H9 (cell line): ENCODE results near the gene KLF6. TPM values are rescaled to one million over a fixed set of nuclear protein-coding genes. Genes with fewer than 3 reads are reported as not detected.

Source experiments
- DNase-seq: peaks from one replicate; pipeline ENCODE4 v3.0.0-alpha.2; 2017
- H2AFZ ChIP-seq: one replicate; pipeline ENCODE4 v1.6.1; 2013; ENCODE audit warnings: mild to moderate bottlenecking, low read length, control low read depth, moderate library complexity
- H2AK5ac ChIP-seq: 2 replicates; pipeline ENCODE4 v1.6.1; 2013; ENCODE audit warnings: low read length, control low read depth, mixed read lengths; ENCODE audit not compliant: insufficient read length
- H2BK120ac ChIP-seq: one replicate; pipeline ENCODE4 v1.6.1; 2013; ENCODE audit warnings: low read depth, mild to moderate bottlenecking, low read length, control low read depth, inconsistent platforms; ENCODE audit not compliant: poor library complexity, severe bottlenecking
- H2BK12ac ChIP-seq: 2 replicates; pipeline ENCODE4 v1.6.1; 2013; ENCODE audit warnings: low read length, control low read depth, mixed read lengths, low read depth; ENCODE audit not compliant: insufficient read length
- H2BK15ac ChIP-seq: 2 replicates; pipeline ENCODE4 v1.6.1; 2013; ENCODE audit warnings: low read depth, low read length, control low read depth
- H2BK20ac ChIP-seq: one replicate; pipeline ENCODE4 v1.6.1; 2013; ENCODE audit warnings: low read depth, mild to moderate bottlenecking, low read length, control low read depth, inconsistent platforms; ENCODE audit not compliant: poor library complexity, severe bottlenecking
- H2BK5ac ChIP-seq: 2 replicates; pipeline ENCODE4 v1.6.1; 2013; ENCODE audit warnings: low read length, control low read depth, mixed read lengths; ENCODE audit not compliant: insufficient read length
- H3K14ac ChIP-seq: 2 replicates; pipeline ENCODE4 v1.6.1; 2013; ENCODE audit warnings: low read length, control low read depth; ENCODE audit not compliant: insufficient read depth
- H3K18ac ChIP-seq: 2 replicates; pipeline ENCODE4 v1.6.1; 2013; ENCODE audit warnings: low read depth, mild to moderate bottlenecking, mixed read lengths, low read length, control low read depth; ENCODE audit not compliant: insufficient read length
- H3K23ac ChIP-seq: 2 replicates; pipeline ENCODE4 v1.6.1; 2013; ENCODE audit warnings: low read length, control low read depth, mixed read lengths, low read depth; ENCODE audit not compliant: insufficient read length
- H3K23me2 ChIP-seq: 2 replicates; pipeline ENCODE4 v1.6.1; 2013; ENCODE audit warnings: low read depth, mild to moderate bottlenecking, mixed read lengths, low read length, control low read depth; ENCODE audit not compliant: insufficient read length, poor library complexity, severe bottlenecking
- H3K27ac ChIP-seq: 2 replicates; pipeline ENCODE4 v1.5.1; 2013; ENCODE audit warnings: low read length, control low read depth, mixed read lengths, low read depth; ENCODE audit not compliant: insufficient read length
- H3K27me3 ChIP-seq: 2 replicates; pipeline ENCODE4 v1.6.1; 2013; ENCODE audit warnings: low read length, control low read depth, inconsistent platforms; ENCODE audit not compliant: insufficient read depth
- H3K4ac ChIP-seq: 2 replicates; pipeline ENCODE4 v1.6.1; 2013; ENCODE audit warnings: low read depth, mild to moderate bottlenecking, control low read depth, inconsistent platforms, low read length, moderate library complexity
- H3K4me1 ChIP-seq: 2 replicates; pipeline ENCODE4 v1.6.1; 2013; ENCODE audit warnings: low read length, control low read depth, inconsistent platforms; ENCODE audit not compliant: insufficient read depth
- H3K4me2 ChIP-seq: 2 replicates; pipeline ENCODE4 v1.6.1; 2013; ENCODE audit warnings: low read length, control low read depth, mixed read lengths; ENCODE audit not compliant: insufficient read length, insufficient read depth
- H3K56ac ChIP-seq: 2 replicates; pipeline ENCODE4 v1.6.1; 2013; ENCODE audit warnings: low read depth, mild to moderate bottlenecking, mixed read lengths, low read length, control low read depth; ENCODE audit not compliant: insufficient read length
- H3K79me1 ChIP-seq: 2 replicates; pipeline ENCODE4 v1.6.1; 2013; ENCODE audit warnings: low read depth, mild to moderate bottlenecking, moderate library complexity, low read length, control low read depth, inconsistent platforms; ENCODE audit not compliant: insufficient read depth, poor library complexity, severe bottlenecking
- H3K79me2 ChIP-seq: 2 replicates; pipeline ENCODE4 v1.6.1; 2013; ENCODE audit warnings: low read length, control low read depth, inconsistent platforms; ENCODE audit not compliant: insufficient read depth
- H3K9ac ChIP-seq: 2 replicates; pipeline ENCODE4 v1.6.1; 2013; ENCODE audit warnings: low read length, control low read depth, mixed read lengths; ENCODE audit not compliant: insufficient read length; ENCODE audit errors: extremely low read depth
- H3K9me3 ChIP-seq: one replicate; pipeline ENCODE4 v1.6.1; 2013; ENCODE audit warnings: low read depth, low read length, inconsistent platforms; ENCODE audit not compliant: control insufficient read depth
- H3T11ph ChIP-seq: one replicate; pipeline ENCODE4 v1.6.1; 2013; ENCODE audit warnings: mild to moderate bottlenecking, low read length, control low read depth, inconsistent platforms
- H4K20me1 ChIP-seq: one replicate; pipeline ENCODE4 v1.6.1; 2013; ENCODE audit not compliant: control insufficient read depth, insufficient read length, insufficient read depth
- H4K5ac ChIP-seq: 2 replicates; pipeline ENCODE4 v1.6.1; 2013; ENCODE audit warnings: low read depth, mild to moderate bottlenecking, mixed read lengths, low read length, control low read depth; ENCODE audit not compliant: insufficient read length
- H4K8ac ChIP-seq: replicated peaks from 2 replicates; pipeline ENCODE4 v1.6.1; 2013; ENCODE audit warnings: low read length, control low read depth, mixed read lengths, low read depth; ENCODE audit not compliant: insufficient read length
- H4K91ac ChIP-seq: 2 replicates; pipeline ENCODE4 v1.6.1; 2013; ENCODE audit warnings: low read depth, mild to moderate bottlenecking, moderate library complexity, mixed read lengths, low read length, control low read depth; ENCODE audit not compliant: insufficient read length
- H3K27ac Mint-ChIP-seq, 3 experiments: 2 replicates in 2 of 3; 3 replicates in 1 of 3; pipeline ENCODE4 v1.8.0; 2020 to 2021; ENCODE audit warnings: mixed read lengths in 3 of 3, mild to moderate bottlenecking in 1 of 3, moderate library complexity in 1 of 3
- H3K27me3 Mint-ChIP-seq: 2 replicates; pipeline ENCODE4 v1.8.0; 2021; ENCODE audit warnings: low read depth, mild to moderate bottlenecking, moderate library complexity, mixed read lengths
- H3K36me3 Mint-ChIP-seq, 3 experiments: 2 replicates in 2 of 3; 3 replicates in 1 of 3; pipeline ENCODE4 v1.8.0; 2020 to 2021; ENCODE audit warnings: low read depth in 3 of 3, mixed read lengths in 3 of 3; ENCODE audit not compliant: insufficient read depth in 1 of 3
- H3K4me1 Mint-ChIP-seq, 2 experiments: 2 replicates each; pipeline ENCODE4 v1.8.0; 2020; ENCODE audit warnings: mixed read lengths in 2 of 2
- H3K4me3 Mint-ChIP-seq, 2 experiments: 2 replicates in 1 of 2; 3 replicates in 1 of 2; pipeline ENCODE4 v1.8.0; 2020 to 2021; ENCODE audit warnings: mild to moderate bottlenecking in 2 of 2, mixed read lengths in 2 of 2, moderate library complexity in 1 of 2
- H3K9me3 Mint-ChIP-seq, 2 experiments: 2 replicates in 1 of 2; 3 replicates in 1 of 2; pipeline ENCODE4 v1.8.0; 2020; ENCODE audit warnings: mild to moderate bottlenecking in 2 of 2, mixed read lengths in 2 of 2, moderate library complexity in 1 of 2
- CTCF ChIP-seq: fragments of 200-600 bp; sonication (generic); conservative IDR thresholded peaks from 3 replicates; pipeline ENCODE4 v1.8.0; 2021; ENCODE audit warnings: antibody characterized with exemption, mild to moderate bottlenecking
- WGBS: extraction: QIAGEN DNeasy Blood & Tissue Kit; methylation state at CpG from one replicate; pipeline ENCODE4 v1.1.7; 2013; ENCODE audit warnings: missing lambda C conversion rate, low lambda C conversion rate, mixed read lengths; ENCODE audit not compliant: insufficient read length; ENCODE audit errors: extremely low coverage; 5-methylcytosine and 5-hydroxymethylcytosine counted together
- total RNA-seq: library from RNA; stranded (reverse); gene quantifications from 2 replicates; pipeline ENCODE4 v1.2.1, GENCODE V29; 2021

KLF6 gene
- total RNA-seq, 1 experiment from 2014 or later, result 19.3 TPM

- no peaks in the 10 kb centered on the region; the same call in 1 of the 2 replicates for H3K27me3 Mint-ChIP-seq
Observed at GRCh38 chr10:3813267-3813666, 28.3 kb upstream of the KLF6 start.

More at GRCh38 chr10:3813267-3813666, 28.3 kb upstream of the KLF6 start:
- no peak overlapping the region for H3K14ac ChIP-seq
- no peaks in the 10 kb centered on the region for H3K79me1 ChIP-seq
- no peaks in the 10 kb centered on the region for H3K9me3 ChIP-seq
- H3K9ac ChIP-seq, result no peak overlapping the region
- H2AK5ac ChIP-seq, result no peak overlapping the region
- no peak overlapping the region for H3K4ac ChIP-seq
- H3K18ac ChIP-seq, result no peak overlapping the region
- H2BK20ac ChIP-seq, result no peak overlapping the region
- Mint-ChIP-seq H3K36me3 (no peaks in the 10 kb centered on the region), H3K4me1 (peaks cover 3 to 5% of the 10 kb centered on the region in 2 experiments; a peak in 3 of 4 replicates), H3K9me3 (no peaks in the 10 kb centered on the region), H3K4me3 (no peak overlapping the region), H3K27ac (no peak overlapping the region)
- H2BK5ac ChIP-seq, result no peak overlapping the region
- no peak overlapping the region for H2BK120ac ChIP-seq
- H3K23me2 ChIP-seq, result no peaks in the 10 kb centered on the region
- no peak overlapping the region for H2BK15ac ChIP-seq
- H3K27ac ChIP-seq, result no peak overlapping the region
- H3K23ac ChIP-seq, result no peak overlapping the region
- no peak overlapping the region for H4K8ac ChIP-seq
- H4K91ac ChIP-seq, result no peak overlapping the region
- no peaks in the 10 kb centered on the region for H3K79me2 ChIP-seq
- no CpG with 5 or more reads among the region's 4 CpGs for WGBS
- no peak for DNase-seq
- H2AFZ ChIP-seq, result no peak overlapping the region
- H4K20me1 ChIP-seq, result no peaks in the 10 kb centered on the region
- TF ChIP-seq CTCF, result no peak
- no peak overlapping the region for H4K5ac ChIP-seq
- no peak overlapping the region for H3K4me2 ChIP-seq
- H3K4me1 ChIP-seq, result no peaks in the 10 kb centered on the region
- no peaks in the 10 kb centered on the region for H3K27me3 ChIP-seq
- no peak overlapping the region for H3T11ph ChIP-seq
- H3K56ac ChIP-seq, result no peak overlapping the region
- H2BK12ac ChIP-seq, result no peak overlapping the region
